Mucosa of descending colon (tissue), 3 donors: ENCODE data around the gene SNX8. TPM values are rescaled to one million over a fixed set of nuclear protein-coding genes. Genes with fewer than 3 reads are reported as not detected.
"Not testable (repeated sequence)": the region's sequence is repeated elsewhere in the genome, so short reads cannot be mapped to it uniquely, and the experiment has no call there.

Experiments
- ATAC-seq: fragments of 200-7000 bp; cut with Tn5 transposase; one replicate; pipeline ENCODE4 v1.9.1; 2020; ENCODE audit warnings: mild to moderate bottlenecking, moderate library complexity
- DNase-seq, 3 donors: peaks; one replicate each; pipeline ENCODE4 v3.0.0-alpha.2; 2020
- H3K36me3 ChIP-seq: fragments of 200-600 bp; one replicate; pipeline ENCODE4 v1.8.0; 2021; ENCODE audit warnings: low read depth, mild to moderate bottlenecking
- H3K4me1 ChIP-seq: fragments of 200-600 bp; one replicate; pipeline ENCODE4 v1.8.0; 2021; ENCODE audit warnings: low read depth, mild to moderate bottlenecking
- H3K4me3 ChIP-seq: fragments of 200-600 bp; one replicate; pipeline ENCODE4 v1.8.0; 2021; ENCODE audit warnings: mild to moderate bottlenecking
- H3K9me3 ChIP-seq: fragments of 200-600 bp; one replicate; pipeline ENCODE4 v1.8.0; 2021; ENCODE audit warnings: mild to moderate bottlenecking
- CTCF ChIP-seq: fragments of 200-600 bp; IDR thresholded peaks from one replicate; pipeline ENCODE4 v1.8.0; 2022; ENCODE audit warnings: antibody characterized with exemption, mild to moderate bottlenecking
- intact Hi-C, 2 donors: fragments of 100-400 bp; cut with DNase I in 1 of 2; cut with micrococcal nuclease in 1 of 2; formaldehyde crosslinking; loops; one replicate each; pipeline versions ENCODE4 v1.11.0 to v1.11.1; 2022; cut with DNase I, micrococcal nuclease
- total RNA-seq, 3 donors: library from RNA; stranded (reverse); fragmentation: NEBNext Ultra II Directional in 2 of 3; extraction: Animal tissue kit (Norgen Biotek cat#: 25700) in 2 of 3; gene quantifications; one replicate each; pipeline versions ENCODE4 v1.2.1 to v1.2.4, GENCODE V29; 2021 to 2023
- donor health status: DM: no; HTN: no; CAD: no; lungs with moderate emphysema.
- donor health status: DM: no; HTN: no; CAD: no.
- donor health status: DM: no; HTN: yes; CAD: no.

The SNX8 gene
- total RNA-seq, 3 donors from 2014 or later, result 20.8 to 30.1 (median 23.2) TPM

GRCh38 chr7:2309889-2310331 lies 4.3 kb downstream of the SNX8 start:
- no peak for ATAC-seq

GRCh38 chr7:2307690-2308107 lies 6.5 kb downstream of the SNX8 start:
- Histone ChIP-seq H3K9me3 (no peaks in the 10 kb centered on the region), H3K36me3 (no peaks in the 10 kb centered on the region), H3K4me3 (no peak overlapping the region), H3K4me1 (no peaks in the 10 kb centered on the region)
- ATAC-seq (peak; percentile 36), DNase-seq (no peak)
- intact Hi-C loops, result no loop called here
- TF ChIP-seq CTCF, result no peak

More at GRCh38 chr7:2309889-2310331, 4.3 kb downstream of the SNX8 start:
- Histone ChIP-seq H3K4me3 (no peak overlapping the region), H3K36me3 (no peaks in the 10 kb centered on the region), H3K9me3 (no peaks in the 10 kb centered on the region), H3K4me1 (peaks cover 6% of the 10 kb centered on the region)
- no peak for TF ChIP-seq CTCF
- intact Hi-C loops, result no loop called here
- no peak for DNase-seq

GRCh38 chr7:2306688-2307087 lies 7.6 kb downstream of the SNX8 start:
- Histone ChIP-seq H3K36me3 (no peaks in the 10 kb centered on the region), H3K9me3 (no peaks in the 10 kb centered on the region), H3K4me3 (no peak overlapping the region), H3K4me1 (no peaks in the 10 kb centered on the region)
- DNase-seq (no peak), ATAC-seq (no peak)
- intact Hi-C loops, result no loop called here
- TF ChIP-seq CTCF, result no peak

GRCh38 chr7:2305258-2305657 lies 9.0 kb downstream of the SNX8 start:
- intact Hi-C loops, H3K4me1 ChIP-seq: not testable (repeated sequence)

GRCh38 chr7:2303520-2303919 lies 10.7 kb downstream of the SNX8 start:
- ATAC-seq, H3K4me1 ChIP-seq, intact Hi-C loops, H3K36me3 ChIP-seq, H3K9me3 ChIP-seq, H3K4me3 ChIP-seq, DNase-seq: not testable (repeated sequence)

More at GRCh38 chr7:2305258-2305657, 9.0 kb downstream of the SNX8 start:
- H3K4me3 ChIP-seq, H3K9me3 ChIP-seq, DNase-seq, ATAC-seq, H3K36me3 ChIP-seq: not testable (repeated sequence)

GRCh38 chr7:2302743-2303397 lies 11.4 kb downstream of the SNX8 start:
- H3K36me3 ChIP-seq, intact Hi-C loops, DNase-seq, H3K4me3 ChIP-seq, H3K4me1 ChIP-seq, ATAC-seq, H3K9me3 ChIP-seq: not testable (repeated sequence)

- intact Hi-C loops, result no loop called here
- no peaks in the 10 kb centered on the region for H3K4me1 ChIP-seq
- DNase-seq, result no peak
- no peak for TF ChIP-seq CTCF
- H3K4me3 ChIP-seq, result no peak overlapping the region
- no peaks in the 10 kb centered on the region for H3K36me3 ChIP-seq
- no peak for ATAC-seq
- H3K9me3 ChIP-seq, result no peaks in the 10 kb centered on the region
Measured at GRCh38 chr7:2301511-2301863, 12.8 kb downstream of the SNX8 start.
